Measurements from ENCODE around the gene WWC2. TPM values are rescaled to one million over a fixed set of nuclear protein-coding genes. Genes with fewer than 3 reads are reported as not detected.
A peak's percentile ranks its signal among the peaks of the same experiment; 100 is the strongest.
"Not testable (repeated sequence)": the region's sequence is repeated elsewhere in the genome, so short reads cannot be mapped to it uniquely, and the experiment has no call there.

The WWC2 gene
- total and polyA plus RNA-seq, 12 donors: 6.0 to 37.4 (median 31.2) TPM

GRCh38 chr4:183192571-183192970, 93.5 kb downstream of the WWC2 start:
- DNase-seq (no peak), ATAC-seq (no peak)
- intact Hi-C loops (cut with DNase I): no loop called here
- no peak overlapping the region for H3K27ac ChIP-seq
- peaks cover 0 to 11% (median 0%) of the 10 kb centered on the region in 9 donors for H3K36me3 ChIP-seq
- 83 to 86% methylated on average over 2 of the region's 2 CpGs for WGBS, 2 donors
- TF ChIP-seq, protein P1, sequence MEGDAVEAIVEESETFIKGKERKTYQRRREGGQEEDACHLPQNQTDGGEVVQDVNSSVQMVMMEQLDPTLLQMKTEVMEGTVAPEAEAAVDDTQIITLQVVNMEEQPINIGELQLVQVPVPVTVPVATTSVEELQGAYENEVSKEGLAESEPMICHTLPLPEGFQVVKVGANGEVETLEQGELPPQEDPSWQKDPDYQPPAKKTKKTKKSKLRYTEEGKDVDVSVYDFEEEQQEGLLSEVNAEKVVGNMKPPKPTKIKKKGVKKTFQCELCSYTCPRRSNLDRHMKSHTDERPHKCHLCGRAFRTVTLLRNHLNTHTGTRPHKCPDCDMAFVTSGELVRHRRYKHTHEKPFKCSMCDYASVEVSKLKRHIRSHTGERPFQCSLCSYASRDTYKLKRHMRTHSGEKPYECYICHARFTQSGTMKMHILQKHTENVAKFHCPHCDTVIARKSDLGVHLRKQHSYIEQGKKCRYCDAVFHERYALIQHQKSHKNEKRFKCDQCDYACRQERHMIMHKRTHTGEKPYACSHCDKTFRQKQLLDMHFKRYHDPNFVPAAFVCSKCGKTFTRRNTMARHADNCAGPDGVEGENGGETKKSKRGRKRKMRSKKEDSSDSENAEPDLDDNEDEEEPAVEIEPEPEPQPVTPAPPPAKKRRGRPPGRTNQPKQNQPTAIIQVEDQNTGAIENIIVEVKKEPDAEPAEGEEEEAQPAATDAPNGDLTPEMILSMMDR (IDR thresholded peaks at IDR 0.05): no peak
- no peak overlapping the region for H3K4me3 ChIP-seq
- H3K4me1 ChIP-seq: peaks cover 0 to 26% (median 8%) of the 10 kb centered on the region in 9 donors
- no peaks in the 10 kb centered on the region for H3K27me3 ChIP-seq
- H3K9me3 ChIP-seq: no peaks in the 10 kb centered on the region

DNA sequence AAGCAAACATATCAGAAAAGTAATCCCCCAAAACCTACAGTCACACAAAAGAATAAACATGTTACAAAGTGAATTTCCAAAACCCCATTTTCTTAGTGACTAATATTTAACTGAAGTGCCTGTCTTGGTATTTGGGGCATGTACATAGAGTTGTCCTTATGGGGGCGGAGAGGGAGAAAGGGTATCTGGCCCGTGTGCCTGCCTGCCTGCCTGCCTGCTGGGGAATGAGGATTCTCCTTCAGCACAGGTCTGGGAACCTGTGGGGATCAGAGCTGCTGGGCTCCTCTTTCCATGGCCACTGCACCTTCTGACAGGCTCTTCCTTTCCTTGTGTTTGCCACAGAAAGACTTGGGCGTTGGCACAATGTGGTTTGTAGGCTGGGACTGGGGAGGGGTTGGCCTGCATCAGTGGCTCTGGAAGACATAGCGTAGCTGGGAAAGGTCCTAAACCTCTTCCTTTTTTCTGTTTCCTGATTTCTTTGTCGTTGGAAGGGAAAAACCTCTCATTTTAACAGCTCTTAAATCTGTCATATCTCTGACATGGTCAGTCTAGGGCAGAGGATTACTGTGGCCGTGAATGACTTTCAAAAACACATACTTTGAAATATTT, 94.8 kb downstream of the WWC2 start:
- peak in 1 of 2 donors; percentile 14 for DNase-seq
- 79 to 85% methylated on average over 6 of the region's 6 CpGs for WGBS, 2 donors
- peak in 1 of 8 donors; percentile 25 for ATAC-seq
- Histone ChIP-seq H3K36me3 (peaks cover 0 to 11% (median 0%) of the 10 kb centered on the region in 9 donors), H3K4me1 (peaks cover 0 to 26% (median 8%) of the 10 kb centered on the region in 9 donors)
- H3K9me3 ChIP-seq; H3K27ac ChIP-seq; H3K27me3 ChIP-seq; intact Hi-C loops (cut with DNase I); H3K4me3 ChIP-seq: not testable (repeated sequence)

- TF ChIP-seq, protein P1 (IDR thresholded peaks at IDR 0.05): no peak
- ATAC-seq (no peak), DNase-seq (no peak)
- Histone ChIP-seq H3K27me3 (no peaks in the 10 kb centered on the region), H3K4me1 (peaks cover 0 to 18% (median 5%) of the 10 kb centered on the region in 9 donors), H3K4me3 (no peak overlapping the region), H3K36me3 (peaks cover 0 to 11% (median 0%) of the 10 kb centered on the region in 9 donors), H3K27ac (no peak overlapping the region), H3K9me3 (no peaks in the 10 kb centered on the region)
- WGBS, 2 donors: 52 to 65% methylated on average over 3 of the region's 3 CpGs
- intact Hi-C loops (cut with DNase I): no loop called here
Measured at GRCh38 chr4:183195534-183195933, 96.5 kb downstream of the WWC2 start.

GRCh38 chr4:183197140-183197539, 98.1 kb downstream of the WWC2 start:
- Histone ChIP-seq H3K4me3 (no peak overlapping the region), H3K4me1 (peaks cover 0 to 15% (median 6%) of the 10 kb centered on the region in 9 donors), H3K36me3 (peaks cover 0 to 11% (median 0%) of the 10 kb centered on the region in 9 donors), H3K27me3 (no peaks in the 10 kb centered on the region), H3K9me3 (no peaks in the 10 kb centered on the region), H3K27ac (no peak overlapping the region)
- TF ChIP-seq, protein P1 (IDR thresholded peaks at IDR 0.05): no peak
- intact Hi-C loops (cut with DNase I): no loop called here
- WGBS, 2 donors: 75% methylated on average over 3 of the region's 3 CpGs
- no peak for ATAC-seq
- DNase-seq: no peak

DNA sequence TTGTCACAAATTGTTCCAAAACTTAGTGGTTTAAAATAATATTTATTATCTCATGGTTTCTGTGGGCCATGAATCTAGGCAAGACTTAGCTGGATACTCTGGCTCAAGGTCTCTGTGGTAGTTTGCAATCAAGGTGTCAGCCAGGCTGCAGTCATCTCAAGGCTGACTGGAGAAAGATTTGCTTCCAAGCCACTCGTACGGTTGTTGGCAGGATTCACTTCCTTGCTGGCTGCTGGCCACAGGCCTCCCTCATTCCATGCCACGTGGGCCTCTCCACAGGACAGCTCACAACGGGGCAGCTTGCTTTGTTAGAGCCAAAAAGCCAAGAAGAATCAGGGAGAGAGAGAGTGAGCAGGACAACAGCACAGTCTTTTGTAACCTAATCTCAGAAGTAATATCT, 101.4 kb downstream of the WWC2 start:
- DNase-seq (peak; percentile 22 to 63), ATAC-seq (peak in 7 of 8 donors; percentile 16 to 84 (median 43))
- H3K36me3 ChIP-seq: peaks cover 0 to 8% (median 0%) of the 10 kb centered on the region in 9 donors
- no peak overlapping the region for H3K4me3 ChIP-seq
- peak overlapping the region in 1 of 10 donors; percentile 7 for H3K27ac ChIP-seq
- H3K4me1 ChIP-seq: peaks cover 0 to 16% (median 5%) of the 10 kb centered on the region in 9 donors
- H3K9me3 ChIP-seq: no peaks in the 10 kb centered on the region
- intact Hi-C loops (cut with DNase I): no loop called here
- H3K27me3 ChIP-seq: no peaks in the 10 kb centered on the region
- WGBS, 2 donors: 6 to 7% methylated on average over 4 of the region's 4 CpGs
- TF ChIP-seq, protein P1 (IDR thresholded peaks at IDR 0.05): no peak
